Coronary artery (tissue), 2 donors: ENCODE results near the gene CPLX1.
"Not testable (repeated sequence)": the region's sequence is repeated elsewhere in the genome, so short reads cannot be mapped to it uniquely, and the experiment has no call there.

Source experiments
- DNase-seq: peaks from one replicate; pipeline ENCODE4 v3.0.0-alpha.2; 2017; ENCODE audit warnings: low spot score
- H3K27ac ChIP-seq, 2 donors: fragments of 200-600 bp; sonication (generic); one replicate each; pipeline ENCODE4 v1.5.1; 2016 to 2019
- H3K4me3 ChIP-seq: fragments of 200-600 bp; sonication (generic); 2 replicates; pipeline ENCODE4 v1.5.1; 2016; ENCODE audit warnings: mild to moderate bottlenecking, moderate library complexity
- TF ChIP-seq, protein P1 (sequence below): fragments of 200-600 bp; sonication (generic); IDR thresholded peaks from one replicate; pipeline ENCODE4 v1.5.1; 2019; ENCODE audit warnings: antibody characterized with exemption

CPLX1 gene

DNA sequence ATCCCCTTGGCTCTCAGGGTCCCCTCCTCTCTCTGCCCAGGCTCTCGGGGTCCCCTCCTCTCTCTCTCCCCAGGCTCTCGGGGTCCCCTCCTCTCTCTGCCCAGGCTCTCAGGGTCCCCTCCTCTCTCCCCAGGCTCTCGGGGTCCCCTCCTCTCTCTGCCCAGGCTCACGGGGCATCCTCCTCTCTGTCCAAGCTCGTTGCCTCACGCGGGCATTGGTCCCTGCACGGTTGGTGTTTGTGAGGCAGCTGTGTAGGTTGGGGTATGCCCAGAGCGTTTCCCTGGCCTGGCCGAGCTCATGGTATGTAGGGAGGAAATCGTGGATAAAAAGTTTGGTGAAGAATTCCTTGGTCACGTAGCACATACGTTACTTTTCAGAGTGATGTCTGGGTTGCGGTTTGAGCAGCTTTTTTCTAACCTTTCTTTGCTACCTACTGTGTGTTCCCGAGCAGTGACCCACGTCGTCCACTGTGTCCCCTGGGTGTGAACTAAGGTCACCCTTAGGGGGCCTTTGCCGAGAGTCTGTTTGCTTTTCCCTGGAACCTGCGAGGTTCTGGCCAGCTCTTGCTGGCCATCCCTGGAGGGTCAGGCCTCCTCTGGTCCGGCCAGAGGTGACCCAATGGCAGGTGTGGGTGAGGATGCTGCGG, 83.7 kb downstream of the CPLX1 start:
- TF ChIP-seq, protein P1, sequence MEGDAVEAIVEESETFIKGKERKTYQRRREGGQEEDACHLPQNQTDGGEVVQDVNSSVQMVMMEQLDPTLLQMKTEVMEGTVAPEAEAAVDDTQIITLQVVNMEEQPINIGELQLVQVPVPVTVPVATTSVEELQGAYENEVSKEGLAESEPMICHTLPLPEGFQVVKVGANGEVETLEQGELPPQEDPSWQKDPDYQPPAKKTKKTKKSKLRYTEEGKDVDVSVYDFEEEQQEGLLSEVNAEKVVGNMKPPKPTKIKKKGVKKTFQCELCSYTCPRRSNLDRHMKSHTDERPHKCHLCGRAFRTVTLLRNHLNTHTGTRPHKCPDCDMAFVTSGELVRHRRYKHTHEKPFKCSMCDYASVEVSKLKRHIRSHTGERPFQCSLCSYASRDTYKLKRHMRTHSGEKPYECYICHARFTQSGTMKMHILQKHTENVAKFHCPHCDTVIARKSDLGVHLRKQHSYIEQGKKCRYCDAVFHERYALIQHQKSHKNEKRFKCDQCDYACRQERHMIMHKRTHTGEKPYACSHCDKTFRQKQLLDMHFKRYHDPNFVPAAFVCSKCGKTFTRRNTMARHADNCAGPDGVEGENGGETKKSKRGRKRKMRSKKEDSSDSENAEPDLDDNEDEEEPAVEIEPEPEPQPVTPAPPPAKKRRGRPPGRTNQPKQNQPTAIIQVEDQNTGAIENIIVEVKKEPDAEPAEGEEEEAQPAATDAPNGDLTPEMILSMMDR = no peak
- no peak for DNase-seq
- no peak overlapping the region for H3K27ac ChIP-seq
- no peak overlapping the region for H3K4me3 ChIP-seq

DNA sequence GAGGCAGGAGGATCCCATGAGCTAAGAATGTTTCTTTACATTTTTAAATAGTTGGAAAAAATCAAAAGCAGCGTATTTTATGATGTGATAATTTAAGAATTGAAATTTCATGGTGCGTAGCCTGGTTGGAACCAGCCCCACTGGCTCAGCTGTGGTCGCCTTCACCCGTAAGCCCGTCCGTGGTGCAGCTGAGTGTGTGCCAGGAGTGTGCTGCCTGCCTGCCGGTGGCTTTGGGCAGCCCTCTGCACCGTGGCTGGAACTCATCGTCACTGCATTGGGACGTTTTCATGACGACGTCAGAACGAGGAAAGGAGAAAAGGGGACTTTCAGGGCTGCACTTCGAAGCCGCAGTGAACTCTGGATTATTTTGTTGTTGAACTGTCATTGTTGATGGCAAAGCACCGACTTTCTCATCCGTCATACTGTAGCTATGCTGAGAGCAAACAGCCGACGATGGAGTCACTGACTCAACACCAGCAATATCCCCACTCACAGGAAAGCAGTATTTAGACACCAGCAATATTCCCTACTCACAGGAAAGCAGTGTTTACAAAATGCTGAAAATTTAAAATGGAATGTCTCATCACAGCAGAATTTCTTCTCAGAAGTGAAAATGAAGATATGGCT, 85.2 kb downstream of the CPLX1 start:
- no peak for DNase-seq
- H3K27ac ChIP-seq = no peak overlapping the region
- TF ChIP-seq, protein P1 = no peak
- H3K4me3 ChIP-seq = no peak overlapping the region

DNA sequence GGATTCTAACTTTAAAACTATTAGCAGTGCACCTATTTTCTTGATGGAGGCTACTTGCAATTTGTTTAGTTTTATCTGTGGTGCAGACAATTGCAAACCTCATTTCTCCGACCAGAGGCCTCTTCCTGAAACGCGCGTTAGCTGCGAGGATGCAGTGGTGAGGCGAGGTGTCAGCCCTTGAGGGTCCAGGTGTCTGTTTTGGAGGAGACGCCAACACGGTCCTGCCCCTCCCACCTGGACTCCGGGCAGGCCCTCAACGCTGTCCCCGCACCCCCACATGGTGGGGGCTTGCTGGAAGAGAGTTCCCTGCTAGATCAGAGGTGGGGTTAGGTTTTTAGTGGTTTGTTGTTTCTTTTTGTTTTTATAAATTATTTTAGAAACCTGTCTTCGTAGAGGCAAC, 85.9 kb downstream of the CPLX1 start:
- Histone ChIP-seq H3K27ac (no peak overlapping the region), H3K4me3 (no peak overlapping the region)
- no peak for DNase-seq
- TF ChIP-seq, protein P1 = no peak

DNA sequence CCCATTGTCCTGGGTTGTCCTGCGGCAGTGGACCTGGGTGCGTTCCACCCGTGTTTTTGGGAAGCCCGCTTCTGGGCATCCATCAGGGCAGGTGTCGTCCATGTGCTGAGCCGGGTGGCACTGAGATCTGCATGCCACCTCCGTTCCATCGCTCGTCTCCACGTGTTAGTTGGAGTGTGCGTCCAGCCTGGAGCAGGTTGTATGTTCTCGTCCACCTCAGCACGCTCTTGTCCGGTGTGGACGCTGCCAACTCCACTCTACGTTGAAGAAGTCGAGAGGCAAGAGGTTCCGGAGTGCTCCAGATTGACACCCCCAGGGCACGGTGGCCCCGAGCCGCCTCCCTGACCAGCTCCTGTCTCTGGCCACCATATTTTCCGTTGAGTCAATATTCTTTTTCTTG, 86.4 kb downstream of the CPLX1 start:
- no peak for DNase-seq
- Histone ChIP-seq H3K4me3 (no peak overlapping the region), H3K27ac (no peak overlapping the region)
- TF ChIP-seq, protein P1 = no peak

DNA sequence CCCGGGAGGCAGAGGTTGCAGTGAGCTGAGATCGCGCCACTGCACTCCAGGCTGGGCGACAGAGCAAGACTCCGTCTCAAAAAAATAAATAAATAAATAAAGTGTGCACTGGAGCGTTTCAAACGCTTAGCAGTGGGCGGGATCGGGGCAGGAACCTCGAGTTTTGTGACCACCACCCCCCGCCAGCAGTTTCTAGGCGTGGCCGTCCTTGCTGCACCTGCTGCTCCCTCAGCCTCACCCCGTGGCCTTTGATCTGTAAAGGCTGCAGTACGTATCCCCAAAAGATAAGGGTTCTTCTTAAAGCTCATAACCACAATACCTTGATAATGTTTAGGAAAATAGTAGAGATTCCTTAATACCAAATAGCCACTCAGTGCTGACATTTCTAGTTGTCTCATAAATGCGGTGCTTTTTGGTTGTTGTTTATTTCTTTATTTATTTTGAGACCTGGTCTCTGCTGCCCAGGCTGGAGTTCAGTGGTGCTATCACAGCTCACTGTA, 87.1 kb downstream of the CPLX1 start:
- TF ChIP-seq, protein P1 = no peak
- no peak for DNase-seq
- Histone ChIP-seq H3K4me3 (no peak overlapping the region), H3K27ac (no peak overlapping the region)

DNA sequence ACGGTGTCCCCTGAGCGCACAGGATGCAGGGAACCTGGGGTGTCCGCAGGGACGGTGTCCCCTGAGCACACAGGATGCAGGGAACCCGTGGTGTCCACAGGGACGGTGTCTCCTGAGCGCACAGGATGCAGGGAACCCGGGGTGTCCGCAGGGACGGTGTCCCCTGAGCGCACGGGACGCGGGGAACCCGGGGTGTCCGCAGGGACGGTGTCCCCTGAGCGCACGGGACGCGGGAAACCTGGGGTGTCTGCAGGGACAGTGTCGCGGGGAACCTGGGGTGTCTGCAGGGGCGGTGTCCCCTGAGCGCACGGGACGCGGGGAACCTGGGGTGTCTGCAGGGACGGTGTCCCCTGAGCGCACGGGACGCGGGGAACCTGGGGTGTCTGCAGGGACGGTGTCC, 89.4 kb downstream of the CPLX1 start:
- not testable (repeated sequence) for DNase-seq, H3K27ac ChIP-seq

DNA sequence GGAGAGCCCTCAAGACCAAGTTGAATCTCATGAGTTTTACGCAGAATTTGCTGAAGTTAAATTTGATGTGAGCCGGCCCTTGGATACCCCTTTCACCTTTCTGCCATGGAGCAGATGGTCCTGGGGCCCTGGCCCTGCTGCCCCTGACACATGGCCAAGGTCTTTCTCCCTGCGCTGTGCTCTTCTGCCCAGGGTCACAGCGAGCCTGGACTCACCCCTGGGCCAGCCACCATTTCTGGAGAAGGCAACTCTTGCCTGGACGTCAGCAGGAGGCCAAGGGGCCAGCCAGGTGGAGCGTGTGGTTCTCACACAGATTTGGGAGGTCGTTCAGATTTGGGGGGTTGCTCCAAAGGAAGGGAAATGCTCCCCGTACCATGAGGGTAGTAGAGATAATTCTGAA, 90.3 kb downstream of the CPLX1 start:
- DNase-seq = no peak
- no peak overlapping the region for H3K27ac ChIP-seq
- no peak overlapping the region for H3K4me3 ChIP-seq
- TF ChIP-seq, protein P1 = no peak

More for the DNA sequence above, 89.4 kb downstream of the CPLX1 start:
- H3K4me3 ChIP-seq = not testable (repeated sequence)
